Hematopoietic multipotent progenitor cell treated with erythropoietin and hydrocortisone succinate and interleukin-3 and kit ligand, for 8 days (in vitro differentiated cells): ENCODE results near the gene RELT.

Experiments
- DNase-seq: peaks from one replicate; pipeline ENCODE4 v3.0.0-alpha.2; 2015

RELT gene

GRCh38 chr11:73376160-73376802 is at the start of gene RELT:
Gene RELT, plus strand, starts transcription at chr11:73376399. Its CDS starts 12,738 bp downstream, at chr11:73389137.
- DNase-seq = no peak

- DNase-seq = no peak
Observed at GRCh38 chr11:73326929-73327811, 49.0 kb upstream of the RELT start.

GRCh38 chr11:73327812-73328364 is 48.3 kb upstream of the RELT start:
- DNase-seq = no peak

GRCh38 chr11:73330569-73331093 is 45.6 kb upstream of the RELT start:
- DNase-seq = no peak

GRCh38 chr11:73331138-73331916 is 44.9 kb upstream of the RELT start:
- DNase-seq = no peak

- no peak for DNase-seq
Observed at GRCh38 chr11:73333173-73333572, 43.0 kb upstream of the RELT start.

GRCh38 chr11:73333640-73334383 is 42.4 kb upstream of the RELT start:
- no peak for DNase-seq

GRCh38 chr11:73334384-73335203 is 41.6 kb upstream of the RELT start:
- DNase-seq = peak; percentile 14

- peak; percentile 79 for DNase-seq
Observed at GRCh38 chr11:73335204-73335923, 40.8 kb upstream of the RELT start.

- no peak for DNase-seq
Observed at GRCh38 chr11:73337846-73338245, 38.4 kb upstream of the RELT start.

GRCh38 chr11:73338279-73338678 is 37.9 kb upstream of the RELT start:
- no peak for DNase-seq

GRCh38 chr11:73340164-73340563 is 36.0 kb upstream of the RELT start:
- no peak for DNase-seq

GRCh38 chr11:73342633-73343032 is 33.6 kb upstream of the RELT start:
- no peak for DNase-seq

- DNase-seq = no peak
Observed at GRCh38 chr11:73343076-73343873, 32.9 kb upstream of the RELT start.

GRCh38 chr11:73344191-73344607 is 32.0 kb upstream of the RELT start:
- DNase-seq = no peak

GRCh38 chr11:73345481-73346160 is 30.6 kb upstream of the RELT start:
- DNase-seq = no peak

GRCh38 chr11:73346186-73346935 is 29.8 kb upstream of the RELT start:
- DNase-seq = no peak

- no peak for DNase-seq
Observed at GRCh38 chr11:73347067-73347466, 29.1 kb upstream of the RELT start.
